Measurements from ENCODE around the gene PGK1. TPM values are rescaled to one million over a fixed set of nuclear protein-coding genes. Genes with fewer than 3 reads are reported as not detected.
"Not testable (repeated sequence)": the region's sequence is repeated elsewhere in the genome, so short reads cannot be mapped to it uniquely, and the experiment has no call there.

Gene PGK1
- total RNA-seq, 2 experiments from 2014 or later: 1,246 to 1,264 TPM

- H3K4me3 Mint-ChIP-seq: peak overlapping the region; percentile 96
- H3K36me3 Mint-ChIP-seq: peaks cover 54% of the 10 kb centered on the region
- H3K27me3 Mint-ChIP-seq: no peaks in the 10 kb centered on the region
- DNase-seq: peak; percentile 22
- peaks cover 27% of the 10 kb centered on the region for H3K4me1 Mint-ChIP-seq
- peaks cover 5% of the 10 kb centered on the region for H3K9me3 Mint-ChIP-seq
- peak overlapping the region; percentile 95 for H3K27ac Mint-ChIP-seq
These were observed 564 bp downstream of the PGK1 start for GRCh38 chrX:78104447-78105176.

- peak; percentile 15 for DNase-seq
- Mint-ChIP-seq H3K9me3 (peaks cover 5% of the 10 kb centered on the region), H3K27ac (peak overlapping the region; percentile 95), H3K36me3 (peaks cover 57% of the 10 kb centered on the region), H3K27me3 (no peaks in the 10 kb centered on the region), H3K4me1 (peaks cover 32% of the 10 kb centered on the region), H3K4me3 (peak overlapping the region; percentile 96)
These were observed 2.0 kb downstream of the PGK1 start for GRCh38 chrX:78105944-78106650.

- H3K27ac Mint-ChIP-seq: peak overlapping the region; percentile 95
- H3K27me3 Mint-ChIP-seq: no peaks in the 10 kb centered on the region
- H3K36me3 Mint-ChIP-seq: peaks cover 60% of the 10 kb centered on the region
- H3K4me3 Mint-ChIP-seq: peak overlapping the region; percentile 96
- DNase-seq: no peak
- peaks cover 35% of the 10 kb centered on the region for H3K4me1 Mint-ChIP-seq
- H3K9me3 Mint-ChIP-seq: peaks cover 5% of the 10 kb centered on the region
These were observed 2.6 kb downstream of the PGK1 start for GRCh38 chrX:78106651-78106986.

- Mint-ChIP-seq H3K36me3 (peaks cover 66% of the 10 kb centered on the region), H3K27me3 (no peaks in the 10 kb centered on the region), H3K9me3 (no peaks in the 10 kb centered on the region), H3K4me3 (peak overlapping the region; percentile 96), H3K4me1 (peaks cover 31% of the 10 kb centered on the region), H3K27ac (peak overlapping the region; percentile 75)
- DNase-seq: no peak
These were observed 5.4 kb downstream of the PGK1 start for GRCh38 chrX:78109458-78109857.

- Mint-ChIP-seq H3K27ac (no peak overlapping the region), H3K27me3 (no peaks in the 10 kb centered on the region), H3K4me1 (peaks cover 39% of the 10 kb centered on the region), H3K36me3 (peaks cover 62% of the 10 kb centered on the region), H3K9me3 (no peaks in the 10 kb centered on the region), H3K4me3 (peak overlapping the region; percentile 37)
- no peak for DNase-seq
These were observed 7.3 kb downstream of the PGK1 start for GRCh38 chrX:78111140-78111931.

GRCh38 chrX:78116365-78116764, 12.3 kb downstream of the PGK1 start:
- Mint-ChIP-seq H3K4me1 (peaks cover 41% of the 10 kb centered on the region), H3K36me3 (peaks cover 58% of the 10 kb centered on the region), H3K27ac (peak overlapping the region; percentile 7), H3K27me3 (no peaks in the 10 kb centered on the region), H3K4me3 (no peak overlapping the region), H3K9me3 (no peaks in the 10 kb centered on the region)
- no peak for DNase-seq

GRCh38 chrX:78116766-78117165, 12.7 kb downstream of the PGK1 start:
- Mint-ChIP-seq H3K27me3 (no peaks in the 10 kb centered on the region), H3K4me3 (no peak overlapping the region), H3K27ac (no peak overlapping the region), H3K9me3 (no peaks in the 10 kb centered on the region), H3K36me3 (peaks cover 56% of the 10 kb centered on the region), H3K4me1 (peaks cover 41% of the 10 kb centered on the region)
- no peak for DNase-seq

- no peak overlapping the region for H3K4me3 Mint-ChIP-seq
- H3K36me3 Mint-ChIP-seq: peaks cover 58% of the 10 kb centered on the region
- H3K27me3 Mint-ChIP-seq: no peaks in the 10 kb centered on the region
- H3K27ac Mint-ChIP-seq: peak overlapping the region; percentile 65
- peaks cover 45% of the 10 kb centered on the region for H3K4me1 Mint-ChIP-seq
- no peaks in the 10 kb centered on the region for H3K9me3 Mint-ChIP-seq
- no peak for DNase-seq
These were observed 14.6 kb downstream of the PGK1 start for GRCh38 chrX:78118628-78119027.

GRCh38 chrX:78119521-78120227, 15.6 kb downstream of the PGK1 start:
- peaks cover 60% of the 10 kb centered on the region for H3K36me3 Mint-ChIP-seq
- H3K9me3 Mint-ChIP-seq: no peaks in the 10 kb centered on the region
- DNase-seq: no peak
- H3K27me3 Mint-ChIP-seq: no peaks in the 10 kb centered on the region
- H3K27ac Mint-ChIP-seq: peak overlapping the region; percentile 63
- H3K4me3 Mint-ChIP-seq: no peak overlapping the region
- H3K4me1 Mint-ChIP-seq: peaks cover 39% of the 10 kb centered on the region

GRCh38 chrX:78123190-78123589, 19.1 kb downstream of the PGK1 start:
- H3K36me3 Mint-ChIP-seq: peaks cover 41% of the 10 kb centered on the region
- H3K4me1 Mint-ChIP-seq: peaks cover 25% of the 10 kb centered on the region
- H3K27ac Mint-ChIP-seq: peak overlapping the region; percentile 89
- H3K9me3 Mint-ChIP-seq: no peaks in the 10 kb centered on the region
- H3K4me3 Mint-ChIP-seq: no peak overlapping the region
- H3K27me3 Mint-ChIP-seq: no peaks in the 10 kb centered on the region
- DNase-seq: peak; percentile 46

- Mint-ChIP-seq H3K9me3 (no peaks in the 10 kb centered on the region), H3K27me3 (no peaks in the 10 kb centered on the region), H3K4me3 (no peak overlapping the region), H3K36me3 (peaks cover 37% of the 10 kb centered on the region), H3K4me1 (peaks cover 21% of the 10 kb centered on the region), H3K27ac (peak overlapping the region; percentile 62)
- DNase-seq: no peak
These were observed 20.3 kb downstream of the PGK1 start for GRCh38 chrX:78124307-78124706.

GRCh38 chrX:78125148-78125547, 21.1 kb downstream of the PGK1 start:
- no peaks in the 10 kb centered on the region for H3K9me3 Mint-ChIP-seq
- H3K4me1 Mint-ChIP-seq: peaks cover 16% of the 10 kb centered on the region
- H3K4me3 Mint-ChIP-seq: no peak overlapping the region
- H3K27me3 Mint-ChIP-seq: no peaks in the 10 kb centered on the region
- H3K36me3 Mint-ChIP-seq: peaks cover 33% of the 10 kb centered on the region
- H3K27ac Mint-ChIP-seq: peak overlapping the region; percentile 38
- no peak for DNase-seq

- peak overlapping the region; percentile 67 for H3K27ac Mint-ChIP-seq
- H3K9me3 Mint-ChIP-seq, DNase-seq, H3K4me3 Mint-ChIP-seq, H3K27me3 Mint-ChIP-seq: not testable (repeated sequence)
- peaks cover 16% of the 10 kb centered on the region for H3K4me1 Mint-ChIP-seq
- peaks cover 35% of the 10 kb centered on the region for H3K36me3 Mint-ChIP-seq
These were observed 21.7 kb downstream of the PGK1 start for GRCh38 chrX:78125781-78126180.

- DNase-seq: no peak
- Mint-ChIP-seq H3K4me3 (no peak overlapping the region), H3K27me3 (no peaks in the 10 kb centered on the region), H3K36me3 (peaks cover 18% of the 10 kb centered on the region), H3K4me1 (peaks cover 5% of the 10 kb centered on the region), H3K27ac (no peak overlapping the region), H3K9me3 (no peaks in the 10 kb centered on the region)
These were observed 25.7 kb downstream of the PGK1 start for GRCh38 chrX:78129714-78130113.

GRCh38 chrX:78130396-78130795, 26.3 kb downstream of the PGK1 start:
- no peak for DNase-seq
- H3K27me3 Mint-ChIP-seq: no peaks in the 10 kb centered on the region
- H3K27ac Mint-ChIP-seq: peak overlapping the region; percentile 48
- no peak overlapping the region for H3K4me3 Mint-ChIP-seq
- no peaks in the 10 kb centered on the region for H3K9me3 Mint-ChIP-seq
- peaks cover 15% of the 10 kb centered on the region for H3K36me3 Mint-ChIP-seq
- H3K4me1 Mint-ChIP-seq: peaks cover 5% of the 10 kb centered on the region
